Osteocyte (in vitro differentiated cells): ENCODE measurements around the gene PCAT6. TPM values are rescaled to one million over a fixed set of nuclear protein-coding genes. Genes with fewer than 3 reads are reported as not detected.
"Not testable (repeated sequence)": the region's sequence is repeated elsewhere in the genome, so short reads cannot be mapped to it uniquely, and the experiment has no call there.

ENCODE experiments used
- DNase-seq: peaks from one replicate; pipeline ENCODE4 v3.0.0; 2021; ENCODE audit warnings: mixed read lengths; ENCODE audit not compliant: unreplicated experiment; ENCODE audit errors: extremely low spot score
- H3K27ac Mint-ChIP-seq: one replicate; pipeline ENCODE4 v1.8.0; 2021; ENCODE audit warnings: mild to moderate bottlenecking, mixed read lengths; ENCODE audit not compliant: unreplicated experiment
- H3K27me3 Mint-ChIP-seq: one replicate; pipeline ENCODE4 v1.8.0; 2021; ENCODE audit warnings: mixed read lengths; ENCODE audit not compliant: unreplicated experiment
- H3K36me3 Mint-ChIP-seq: one replicate; pipeline ENCODE4 v1.8.0; 2021; ENCODE audit warnings: mixed read lengths; ENCODE audit not compliant: unreplicated experiment
- H3K4me1 Mint-ChIP-seq: one replicate; pipeline ENCODE4 v1.8.0; 2021; ENCODE audit warnings: mixed read lengths; ENCODE audit not compliant: unreplicated experiment
- H3K4me3 Mint-ChIP-seq: one replicate; pipeline ENCODE4 v1.8.0; 2021; ENCODE audit warnings: mild to moderate bottlenecking, moderate library complexity, mixed read lengths; ENCODE audit not compliant: unreplicated experiment
- H3K9me3 Mint-ChIP-seq: one replicate; pipeline ENCODE4 v1.8.0; 2021; ENCODE audit warnings: mixed read lengths; ENCODE audit not compliant: unreplicated experiment
- total RNA-seq: library from RNA; stranded (reverse); gene quantifications from 2 replicates; pipeline ENCODE4 v1.2.1, GENCODE V29; 2021
- TF ChIP-seq, protein P1 (sequence below): fragments of 200-600 bp; sonication (generic); IDR thresholded peaks from 2 replicates; pipeline ENCODE4 v1.5.0; 2021; ENCODE audit warnings: antibody characterized with exemption, mild to moderate bottlenecking, moderate library complexity

The PCAT6 gene
- total RNA-seq, 1 donor from 2014 or later, result 3.8 TPM

DNA sequence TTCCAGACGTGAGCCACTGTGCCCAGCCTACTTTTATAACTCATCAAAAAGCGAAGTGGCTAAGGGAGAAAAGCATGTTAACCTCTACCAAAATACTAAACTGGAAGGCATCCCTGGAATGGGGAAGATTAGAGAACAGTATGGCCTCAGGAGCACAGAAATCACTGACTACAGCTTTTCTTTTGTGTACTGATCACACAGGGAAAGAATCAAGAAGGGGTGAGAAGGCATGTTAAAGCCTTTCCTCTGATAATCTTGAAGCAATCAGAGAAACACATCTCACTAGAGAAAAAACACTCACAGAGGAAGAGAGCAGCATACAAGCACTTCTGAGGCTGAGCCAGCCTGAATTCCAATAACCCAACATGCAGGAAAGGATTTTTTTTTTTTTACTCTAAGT lies 10.7 kb downstream of the PCAT6 start:
- H3K4me3 Mint-ChIP-seq, result no peak overlapping the region
- H3K27ac Mint-ChIP-seq, result no peak overlapping the region
- no peaks in the 10 kb centered on the region for H3K9me3 Mint-ChIP-seq
- peaks cover 30% of the 10 kb centered on the region for H3K27me3 Mint-ChIP-seq
- DNase-seq, result no peak
- TF ChIP-seq, protein P1, sequence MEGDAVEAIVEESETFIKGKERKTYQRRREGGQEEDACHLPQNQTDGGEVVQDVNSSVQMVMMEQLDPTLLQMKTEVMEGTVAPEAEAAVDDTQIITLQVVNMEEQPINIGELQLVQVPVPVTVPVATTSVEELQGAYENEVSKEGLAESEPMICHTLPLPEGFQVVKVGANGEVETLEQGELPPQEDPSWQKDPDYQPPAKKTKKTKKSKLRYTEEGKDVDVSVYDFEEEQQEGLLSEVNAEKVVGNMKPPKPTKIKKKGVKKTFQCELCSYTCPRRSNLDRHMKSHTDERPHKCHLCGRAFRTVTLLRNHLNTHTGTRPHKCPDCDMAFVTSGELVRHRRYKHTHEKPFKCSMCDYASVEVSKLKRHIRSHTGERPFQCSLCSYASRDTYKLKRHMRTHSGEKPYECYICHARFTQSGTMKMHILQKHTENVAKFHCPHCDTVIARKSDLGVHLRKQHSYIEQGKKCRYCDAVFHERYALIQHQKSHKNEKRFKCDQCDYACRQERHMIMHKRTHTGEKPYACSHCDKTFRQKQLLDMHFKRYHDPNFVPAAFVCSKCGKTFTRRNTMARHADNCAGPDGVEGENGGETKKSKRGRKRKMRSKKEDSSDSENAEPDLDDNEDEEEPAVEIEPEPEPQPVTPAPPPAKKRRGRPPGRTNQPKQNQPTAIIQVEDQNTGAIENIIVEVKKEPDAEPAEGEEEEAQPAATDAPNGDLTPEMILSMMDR, result no peak
- H3K36me3 Mint-ChIP-seq, result no peaks in the 10 kb centered on the region
- peaks cover 9% of the 10 kb centered on the region for H3K4me1 Mint-ChIP-seq

GRCh38 chr1:202825748-202826147 lies 15.0 kb downstream of the PCAT6 start:
- DNase-seq, result no peak
- no peaks in the 10 kb centered on the region for H3K9me3 Mint-ChIP-seq
- TF ChIP-seq, protein P1, result no peak
- peaks cover 9% of the 10 kb centered on the region for H3K4me1 Mint-ChIP-seq
- no peaks in the 10 kb centered on the region for H3K36me3 Mint-ChIP-seq
- no peak overlapping the region for H3K4me3 Mint-ChIP-seq
- H3K27me3 Mint-ChIP-seq, result peaks cover 25% of the 10 kb centered on the region
- H3K27ac Mint-ChIP-seq, result no peak overlapping the region

GRCh38 chr1:202829223-202829622 lies 18.5 kb downstream of the PCAT6 start:
- H3K4me1 Mint-ChIP-seq, DNase-seq, H3K4me3 Mint-ChIP-seq, H3K27ac Mint-ChIP-seq, H3K9me3 Mint-ChIP-seq, H3K36me3 Mint-ChIP-seq: not testable (repeated sequence)
- H3K27me3 Mint-ChIP-seq, result peaks cover 39% of the 10 kb centered on the region

DNA sequence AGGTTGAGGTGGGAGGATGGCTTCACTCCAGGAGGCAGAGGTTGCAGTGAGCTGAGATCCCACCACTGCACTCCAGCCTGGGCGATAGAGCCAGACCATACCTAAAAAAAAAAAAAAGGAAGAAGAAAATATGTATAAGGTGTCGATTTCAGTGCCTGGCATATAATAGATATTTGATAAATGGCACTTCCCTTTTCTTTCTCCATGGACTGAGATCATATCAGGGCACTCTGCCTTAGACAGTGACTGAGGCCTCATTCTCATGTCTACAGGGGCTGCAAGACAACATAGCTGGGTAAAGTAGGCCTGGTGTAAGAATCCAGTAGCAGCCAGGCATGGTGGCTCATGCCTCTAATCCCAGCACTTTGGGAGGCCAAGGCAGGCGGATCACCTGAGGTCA lies 21.2 kb downstream of the PCAT6 start:
- TF ChIP-seq, protein P1, result no peak
- H3K27me3 Mint-ChIP-seq, result peaks cover 38% of the 10 kb centered on the region
- no peaks in the 10 kb centered on the region for H3K36me3 Mint-ChIP-seq
- H3K4me3 Mint-ChIP-seq, result no peak overlapping the region
- H3K4me1 Mint-ChIP-seq, result no peaks in the 10 kb centered on the region
- no peak overlapping the region for H3K27ac Mint-ChIP-seq
- DNase-seq, result no peak
- no peaks in the 10 kb centered on the region for H3K9me3 Mint-ChIP-seq

DNA sequence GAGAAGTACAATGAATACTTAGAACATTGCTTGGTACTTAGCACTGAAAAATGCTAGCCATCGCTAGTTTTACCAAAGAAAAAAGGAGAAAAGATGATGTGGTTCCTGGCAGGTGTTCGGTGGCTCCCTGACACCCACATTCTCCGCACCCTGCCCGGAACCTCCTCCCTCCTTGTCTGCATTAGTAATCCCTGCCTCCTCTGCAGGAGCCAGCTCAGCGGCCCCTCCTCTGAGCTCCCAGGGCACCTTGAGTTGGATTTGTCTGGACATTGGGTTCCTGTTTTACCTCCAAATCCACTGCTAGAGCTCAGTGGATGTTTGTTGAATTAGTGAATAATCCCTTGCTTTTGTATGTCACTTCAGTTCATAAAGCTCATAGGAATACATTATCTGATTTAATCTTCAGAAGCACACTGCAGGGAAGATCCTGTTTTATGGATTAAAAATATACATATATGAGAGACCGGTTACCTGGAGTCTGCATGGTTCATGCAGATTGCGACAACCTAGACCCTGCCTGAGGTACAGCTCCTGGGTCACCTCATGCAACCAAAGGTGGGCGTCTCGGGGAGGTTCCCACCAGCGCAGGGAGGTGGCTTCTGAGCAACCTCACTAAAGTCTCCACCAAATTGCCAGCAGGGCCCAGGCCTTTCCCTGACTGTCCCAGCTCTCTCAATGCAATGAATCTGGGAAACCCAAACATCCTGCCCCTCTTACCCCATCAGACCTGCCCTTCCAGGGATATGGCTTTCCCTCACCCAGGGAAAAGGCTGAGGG lies 24.2 kb downstream of the PCAT6 start:
- Mint-ChIP-seq H3K36me3 (no peaks in the 10 kb centered on the region), H3K27ac (no peak overlapping the region), H3K9me3 (no peaks in the 10 kb centered on the region), H3K27me3 (peaks cover 40% of the 10 kb centered on the region), H3K4me1 (no peaks in the 10 kb centered on the region), H3K4me3 (no peak overlapping the region)
- no peak for DNase-seq
- TF ChIP-seq, protein P1, result no peak
